WTC11 (cell line): ENCODE results near the gene MYPOP. TPM values are rescaled to one million over a fixed set of nuclear protein-coding genes. Genes with fewer than 3 reads are reported as not detected.
A peak's percentile ranks its signal among the peaks of the same experiment; 100 is the strongest.

ENCODE experiments used
- ATAC-seq: fragments of 200-7000 bp; cut with Tn5 transposase; 2 replicates; pipeline ENCODE4 v1.10.0; 2021; ENCODE audit warnings: mild to moderate bottlenecking, moderate library complexity
- CTCF ChIA-PET: fragments of 300-600 bp; sonication (Branson Sonifier 250); formaldehyde crosslinking; loops from one replicate; lab custom pipeline; 2021; ENCODE audit warnings: antibody characterized with exemption; lab: Charles Lee
- POLR2A ChIA-PET: fragments of 350-600 bp; sonication (Branson Sonifier 250); formaldehyde crosslinking; loops from one replicate; lab custom pipeline; 2021; ENCODE audit warnings: antibody characterized with exemption; lab: Charles Lee
- DNase-seq: peaks from one replicate; pipeline ENCODE4 v3.0.0; 2021; ENCODE audit warnings: low spot score
- H3K27ac Mint-ChIP-seq: 2 replicates; pipeline ENCODE4 v1.8.0; 2021; ENCODE audit warnings: mixed read lengths
- H3K27me3 Mint-ChIP-seq: 2 replicates; pipeline ENCODE4 v1.8.0; 2021; ENCODE audit warnings: low read depth, mild to moderate bottlenecking, moderate library complexity, mixed read lengths
- H3K36me3 Mint-ChIP-seq: 2 replicates; pipeline ENCODE4 v1.8.0; 2021; ENCODE audit warnings: mixed read lengths
- H3K4me1 Mint-ChIP-seq: 2 replicates; pipeline ENCODE4 v1.8.0; 2022; ENCODE audit warnings: mixed read lengths
- H3K4me3 Mint-ChIP-seq: 2 replicates; pipeline ENCODE4 v1.8.0; 2021; ENCODE audit warnings: mild to moderate bottlenecking, moderate library complexity, mixed read lengths
- H3K9me3 Mint-ChIP-seq: 2 replicates; pipeline ENCODE4 v1.8.0; 2021; ENCODE audit warnings: mixed read lengths
- AR ChIP-seq: fragments of 250-450 bp; sonication (Bioruptor Pico); IDR thresholded peaks from 2 replicates; pipeline ENCODE4 v1.9.0; 2021; ENCODE audit warnings: mild to moderate bottlenecking
- CREB1 ChIP-seq: sonication (generic); formaldehyde crosslinking; IDR thresholded peaks from 2 replicates; pipeline ENCODE4 v1.8.0; 2023; ENCODE audit warnings: mild to moderate bottlenecking, missing genetic modification reagents
- CTCF ChIP-seq: fragments of 200-600 bp; IDR thresholded peaks from 2 replicates; pipeline ENCODE4 v1.8.0; 2022; ENCODE audit warnings: antibody characterized with exemption
- ELF4 ChIP-seq: sonication (generic); formaldehyde crosslinking; IDR thresholded peaks from 2 replicates; pipeline ENCODE4 v1.8.1; 2022; ENCODE audit warnings: low read depth, mild to moderate bottlenecking, moderate library complexity, missing genetic modification reagents
- ETV6 ChIP-seq: sonication (generic); formaldehyde crosslinking; IDR thresholded peaks from 2 replicates; pipeline ENCODE4 v1.8.1; 2022; ENCODE audit warnings: mild to moderate bottlenecking, missing genetic modification reagents
- FOXJ3 ChIP-seq: sonication (generic); formaldehyde crosslinking; IDR thresholded peaks from 2 replicates; pipeline ENCODE4 v1.9.0; 2021; ENCODE audit warnings: missing genetic modification reagents, mild to moderate bottlenecking, borderline replicate concordance
- GABPB1 ChIP-seq: sonication (generic); formaldehyde crosslinking; IDR thresholded peaks from 2 replicates; pipeline ENCODE4 v1.8.1; 2023; ENCODE audit warnings: mild to moderate bottlenecking, missing genetic modification reagents
- GRHL2 ChIP-seq: fragments of 250-450 bp; sonication (Bioruptor Pico); IDR thresholded peaks from 2 replicates; pipeline ENCODE4 v1.8.0; 2022; ENCODE audit warnings: mild to moderate bottlenecking, moderate library complexity; ENCODE audit not compliant: insufficient replicate concordance, severe bottlenecking
- GTF2I ChIP-seq: fragments of 250-450 bp; sonication (Bioruptor Pico); conservative IDR thresholded peaks from 2 replicates; pipeline ENCODE4 v1.4.0; 2021; ENCODE audit warnings: mild to moderate bottlenecking
- KAT7 ChIP-seq: sonication (generic); formaldehyde crosslinking; IDR thresholded peaks from 2 replicates; pipeline ENCODE4 v1.8.1; 2023; ENCODE audit warnings: missing genetic modification reagents, mild to moderate bottlenecking, borderline replicate concordance
- MXD4 ChIP-seq: fragments of 250-450 bp; sonication (Bioruptor Pico); IDR thresholded peaks from 2 replicates; pipeline ENCODE4 v1.8.0; 2021; ENCODE audit warnings: mild to moderate bottlenecking, moderate library complexity, borderline replicate concordance
- NR2C2 ChIP-seq: sonication (generic); formaldehyde crosslinking; IDR thresholded peaks from 2 replicates; pipeline ENCODE4 v1.8.0; 2022; ENCODE audit warnings: mild to moderate bottlenecking, missing genetic modification reagents
- OVOL2 ChIP-seq: fragments of 250-450 bp; sonication (Bioruptor Pico); IDR thresholded peaks from 2 replicates; pipeline ENCODE4 v1.9.0; 2021; ENCODE audit warnings: mild to moderate bottlenecking, borderline replicate concordance
- SOX15 ChIP-seq: fragments of 250-450 bp; sonication (Bioruptor Pico); IDR thresholded peaks from 2 replicates; pipeline ENCODE4 v1.9.0; 2021; ENCODE audit warnings: mild to moderate bottlenecking
- SP1 ChIP-seq: sonication (generic); formaldehyde crosslinking; conservative IDR thresholded peaks from 2 replicates; pipeline ENCODE4 v1.8.1; 2022; ENCODE audit warnings: missing genetic modification reagents
- TP53 ChIP-seq: sonication (generic); formaldehyde crosslinking; IDR thresholded peaks from 2 replicates; pipeline ENCODE4 v1.8.1; 2023; ENCODE audit warnings: mild to moderate bottlenecking, missing genetic modification reagents
- ZMAT4 ChIP-seq: fragments of 250-450 bp; sonication (Bioruptor Pico); IDR thresholded peaks from 2 replicates; pipeline ENCODE4 v1.9.0; 2021; ENCODE audit warnings: mild to moderate bottlenecking
- ZNF232 ChIP-seq: sonication (generic); formaldehyde crosslinking; IDR thresholded peaks from 2 replicates; pipeline ENCODE4 v1.8.0; 2022; ENCODE audit warnings: mild to moderate bottlenecking, missing genetic modification reagents
- ZNF396 ChIP-seq: fragments of 250-450 bp; sonication (Bioruptor Pico); IDR thresholded peaks from 2 replicates; pipeline ENCODE4 v1.8.0; 2021; ENCODE audit warnings: mild to moderate bottlenecking, moderate library complexity, borderline replicate concordance
- ZNF671 ChIP-seq: fragments of 250-450 bp; sonication (Bioruptor Pico); IDR thresholded peaks from 2 replicates; pipeline ENCODE4 v1.8.0; 2021; ENCODE audit warnings: mild to moderate bottlenecking
- total RNA-seq: library from RNA; stranded (reverse); gene quantifications from 3 replicates; pipeline ENCODE4 v1.2.3, GENCODE V29; 2021
- TF ChIP-seq, protein P1 (sequence below): fragments of 250-450 bp; sonication (Bioruptor Pico); conservative IDR thresholded peaks from 2 replicates; pipeline ENCODE4 v1.9.0; 2021; ENCODE audit warnings: mild to moderate bottlenecking
- TF ChIP-seq, protein P2 (sequence below): sonication (generic); formaldehyde crosslinking; IDR thresholded peaks from 2 replicates; pipeline ENCODE4 v1.8.1; 2022; ENCODE audit warnings: low read depth, mild to moderate bottlenecking, moderate library complexity, missing genetic modification reagents, borderline replicate concordance
- TF ChIP-seq, protein P3 (sequence below): sonication (generic); formaldehyde crosslinking; IDR thresholded peaks from 2 replicates; pipeline ENCODE4 v1.8.0; 2023; ENCODE audit warnings: missing genetic modification reagents, mild to moderate bottlenecking, borderline replicate concordance

The MYPOP gene
- total RNA-seq, 1 experiment from 2014 or later = 13.6 TPM

DNA sequence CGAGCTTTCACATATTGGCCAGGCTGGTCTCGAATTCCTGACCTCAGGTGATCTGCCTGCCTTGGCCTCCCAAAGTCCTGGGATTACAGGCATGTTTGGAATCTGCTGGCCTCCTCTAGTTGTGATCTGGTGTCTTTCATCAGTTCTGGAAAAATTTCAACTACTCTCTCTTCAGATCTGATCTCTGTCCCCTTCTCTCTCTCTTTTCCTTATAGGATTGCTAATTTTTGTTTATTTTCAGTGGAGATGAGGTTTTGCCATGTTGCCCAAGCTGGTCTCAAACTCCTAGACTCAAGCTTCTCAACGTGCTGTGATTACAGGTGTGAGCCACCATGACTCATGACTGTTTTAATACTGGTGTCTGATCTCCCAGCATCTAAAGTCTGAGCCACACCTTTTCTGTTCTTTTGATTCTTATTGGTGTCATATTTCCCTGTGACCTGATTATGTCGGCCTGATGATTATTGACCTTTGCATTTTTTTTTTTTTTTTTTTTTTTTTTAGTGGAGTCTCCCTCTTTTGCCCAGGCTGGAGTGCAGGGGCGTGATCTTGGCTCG, 22.6 kb upstream of the MYPOP start:
- no peak for ATAC-seq

GRCh38 chr19:45922281-45922680, 19.9 kb upstream of the MYPOP start:
- Mint-ChIP-seq H3K9me3 (no peaks in the 10 kb centered on the region), H3K27ac (no peak overlapping the region), H3K36me3 (no peaks in the 10 kb centered on the region), H3K4me3 (no peak overlapping the region), H3K27me3 (peaks cover 16% of the 10 kb centered on the region), H3K4me1 (peaks cover 2% of the 10 kb centered on the region; the same call in 1 of the 2 replicates)
- CTCF ChIA-PET = interaction anchor here (0.6 to 1.8 kb wide), 17 partner anchors 8 to 154 kb away, joined by 3 to 13 read pairs (median 4); partner anchors contain the start of genes CCDC61, DMPK, MYPOP and NANOS2
- ATAC-seq (peak; percentile 97), DNase-seq (peak; percentile 61)
- POLR2A ChIA-PET = no interaction called here
- TF ChIP-seq ZNF671 (CRISPR knock-in tag) = no peak
- TF ChIP-seq, protein P1, sequence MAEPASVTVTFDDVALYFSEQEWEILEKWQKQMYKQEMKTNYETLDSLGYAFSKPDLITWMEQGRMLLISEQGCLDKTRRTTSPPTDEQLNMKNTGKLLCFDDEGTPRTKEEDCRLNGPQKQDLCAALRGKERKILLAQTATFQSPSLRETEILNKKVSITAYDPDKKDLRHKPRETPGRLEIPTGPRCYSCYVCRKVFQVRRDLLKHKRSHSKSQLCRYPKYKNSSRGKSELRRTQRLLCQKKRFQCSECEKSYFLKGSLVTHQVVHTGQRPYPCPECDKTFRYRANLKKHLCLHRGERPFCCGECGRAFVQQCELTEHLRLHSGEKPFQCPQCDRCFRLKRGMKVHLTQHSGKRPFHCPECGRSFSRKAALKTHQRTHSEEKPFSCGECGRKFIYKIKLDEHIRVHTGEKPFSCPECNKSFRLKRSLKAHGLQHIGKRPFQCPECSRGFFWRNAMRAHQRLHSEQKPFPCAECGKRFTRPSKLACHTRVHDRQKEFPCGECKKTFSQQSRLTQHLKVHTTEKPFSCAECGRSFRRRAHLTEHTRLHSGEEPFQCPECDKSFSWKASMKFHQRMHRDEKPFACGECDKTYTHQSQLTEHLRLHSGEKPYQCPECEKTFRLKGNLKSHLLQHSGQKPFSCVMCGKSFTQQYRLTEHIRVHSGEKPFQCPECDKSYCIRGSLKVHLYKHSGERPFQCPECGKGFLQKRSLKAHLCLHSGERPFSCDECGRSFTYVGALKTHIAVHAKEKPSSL (CRISPR knock-in tag) = no peak
- no peak for TF ChIP-seq NR2C2 (CRISPR knock-in tag)
- no peak for TF ChIP-seq GABPB1 (CRISPR knock-in tag)
- TF ChIP-seq CTCF = peak; percentile 38; the same call in 1 of the 2 replicates
- TF ChIP-seq ZMAT4 (CRISPR knock-in tag) = no peak
- TF ChIP-seq GRHL2 (CRISPR knock-in tag) = no peak
- no peak for TF ChIP-seq KAT7 (CRISPR knock-in tag)
- TF ChIP-seq MXD4 (CRISPR knock-in tag) = no peak
- no peak for TF ChIP-seq ZNF232 (CRISPR knock-in tag)
- TF ChIP-seq ETV6 (CRISPR knock-in tag) = no peak
- TF ChIP-seq SOX15 (CRISPR knock-in tag) = no peak
- TF ChIP-seq ZNF396 (CRISPR knock-in tag) = no peak
- no peak for TF ChIP-seq AR (CRISPR knock-in tag)
- 0 out of 2 replicates have a peak, but pooled peaks have one; percentile 21 for TF ChIP-seq SP1 (CRISPR knock-in tag)
- TF ChIP-seq, protein P2, sequence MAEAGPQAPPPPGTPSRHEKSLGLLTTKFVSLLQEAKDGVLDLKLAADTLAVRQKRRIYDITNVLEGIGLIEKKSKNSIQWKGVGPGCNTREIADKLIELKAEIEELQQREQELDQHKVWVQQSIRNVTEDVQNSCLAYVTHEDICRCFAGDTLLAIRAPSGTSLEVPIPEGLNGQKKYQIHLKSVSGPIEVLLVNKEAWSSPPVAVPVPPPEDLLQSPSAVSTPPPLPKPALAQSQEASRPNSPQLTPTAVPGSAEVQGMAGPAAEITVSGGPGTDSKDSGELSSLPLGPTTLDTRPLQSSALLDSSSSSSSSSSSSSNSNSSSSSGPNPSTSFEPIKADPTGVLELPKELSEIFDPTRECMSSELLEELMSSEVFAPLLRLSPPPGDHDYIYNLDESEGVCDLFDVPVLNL (CRISPR knock-in tag) = no peak
- peak; percentile 41; the same call in 1 of the 2 replicates for TF ChIP-seq GTF2I

More for the DNA sequence above, 22.6 kb upstream of the MYPOP start:
- TF ChIP-seq CREB1 (CRISPR knock-in tag) = no peak
- no peak for TF ChIP-seq OVOL2 (CRISPR knock-in tag)
- TF ChIP-seq, protein P3, sequence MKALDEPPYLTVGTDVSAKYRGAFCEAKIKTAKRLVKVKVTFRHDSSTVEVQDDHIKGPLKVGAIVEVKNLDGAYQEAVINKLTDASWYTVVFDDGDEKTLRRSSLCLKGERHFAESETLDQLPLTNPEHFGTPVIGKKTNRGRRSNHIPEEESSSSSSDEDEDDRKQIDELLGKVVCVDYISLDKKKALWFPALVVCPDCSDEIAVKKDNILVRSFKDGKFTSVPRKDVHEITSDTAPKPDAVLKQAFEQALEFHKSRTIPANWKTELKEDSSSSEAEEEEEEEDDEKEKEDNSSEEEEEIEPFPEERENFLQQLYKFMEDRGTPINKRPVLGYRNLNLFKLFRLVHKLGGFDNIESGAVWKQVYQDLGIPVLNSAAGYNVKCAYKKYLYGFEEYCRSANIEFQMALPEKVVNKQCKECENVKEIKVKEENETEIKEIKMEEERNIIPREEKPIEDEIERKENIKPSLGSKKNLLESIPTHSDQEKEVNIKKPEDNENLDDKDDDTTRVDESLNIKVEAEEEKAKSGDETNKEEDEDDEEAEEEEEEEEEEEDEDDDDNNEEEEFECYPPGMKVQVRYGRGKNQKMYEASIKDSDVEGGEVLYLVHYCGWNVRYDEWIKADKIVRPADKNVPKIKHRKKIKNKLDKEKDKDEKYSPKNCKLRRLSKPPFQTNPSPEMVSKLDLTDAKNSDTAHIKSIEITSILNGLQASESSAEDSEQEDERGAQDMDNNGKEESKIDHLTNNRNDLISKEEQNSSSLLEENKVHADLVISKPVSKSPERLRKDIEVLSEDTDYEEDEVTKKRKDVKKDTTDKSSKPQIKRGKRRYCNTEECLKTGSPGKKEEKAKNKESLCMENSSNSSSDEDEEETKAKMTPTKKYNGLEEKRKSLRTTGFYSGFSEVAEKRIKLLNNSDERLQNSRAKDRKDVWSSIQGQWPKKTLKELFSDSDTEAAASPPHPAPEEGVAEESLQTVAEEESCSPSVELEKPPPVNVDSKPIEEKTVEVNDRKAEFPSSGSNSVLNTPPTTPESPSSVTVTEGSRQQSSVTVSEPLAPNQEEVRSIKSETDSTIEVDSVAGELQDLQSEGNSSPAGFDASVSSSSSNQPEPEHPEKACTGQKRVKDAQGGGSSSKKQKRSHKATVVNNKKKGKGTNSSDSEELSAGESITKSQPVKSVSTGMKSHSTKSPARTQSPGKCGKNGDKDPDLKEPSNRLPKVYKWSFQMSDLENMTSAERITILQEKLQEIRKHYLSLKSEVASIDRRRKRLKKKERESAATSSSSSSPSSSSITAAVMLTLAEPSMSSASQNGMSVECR = no peak
- TF ChIP-seq MXD4 (CRISPR knock-in tag) = no peak
- TF ChIP-seq TP53 = no peak
- no peak for TF ChIP-seq ZNF232 (CRISPR knock-in tag)
- TF ChIP-seq ELF4 (CRISPR knock-in tag) = no peak
- TF ChIP-seq FOXJ3 (CRISPR knock-in tag) = no peak
- no peaks in the 10 kb centered on the region for H3K9me3 Mint-ChIP-seq
- H3K4me3 Mint-ChIP-seq = no peak overlapping the region
- H3K4me1 Mint-ChIP-seq = peaks cover 8% of the 10 kb centered on the region
- peak overlapping the region; percentile 36 for H3K27ac Mint-ChIP-seq
- peaks cover 41% of the 10 kb centered on the region for H3K27me3 Mint-ChIP-seq
- H3K36me3 Mint-ChIP-seq = no peaks in the 10 kb centered on the region
- ChIA-PET CTCF (interaction anchor here (0.6 to 0.7 kb wide), 2 partner anchors 128 to 254 kb away, joined by 3 read pairs; no protein-coding TSS in a partner anchor), POLR2A (no interaction called here)
- no peak for DNase-seq
